Measurements from ENCODE around the gene ISL1. TPM values are rescaled to one million over a fixed set of nuclear protein-coding genes. Genes with fewer than 3 reads are reported as not detected.

Gene ISL1
- not detected for total RNA-seq
- long read RNA-seq, result 0 reads

DNA sequence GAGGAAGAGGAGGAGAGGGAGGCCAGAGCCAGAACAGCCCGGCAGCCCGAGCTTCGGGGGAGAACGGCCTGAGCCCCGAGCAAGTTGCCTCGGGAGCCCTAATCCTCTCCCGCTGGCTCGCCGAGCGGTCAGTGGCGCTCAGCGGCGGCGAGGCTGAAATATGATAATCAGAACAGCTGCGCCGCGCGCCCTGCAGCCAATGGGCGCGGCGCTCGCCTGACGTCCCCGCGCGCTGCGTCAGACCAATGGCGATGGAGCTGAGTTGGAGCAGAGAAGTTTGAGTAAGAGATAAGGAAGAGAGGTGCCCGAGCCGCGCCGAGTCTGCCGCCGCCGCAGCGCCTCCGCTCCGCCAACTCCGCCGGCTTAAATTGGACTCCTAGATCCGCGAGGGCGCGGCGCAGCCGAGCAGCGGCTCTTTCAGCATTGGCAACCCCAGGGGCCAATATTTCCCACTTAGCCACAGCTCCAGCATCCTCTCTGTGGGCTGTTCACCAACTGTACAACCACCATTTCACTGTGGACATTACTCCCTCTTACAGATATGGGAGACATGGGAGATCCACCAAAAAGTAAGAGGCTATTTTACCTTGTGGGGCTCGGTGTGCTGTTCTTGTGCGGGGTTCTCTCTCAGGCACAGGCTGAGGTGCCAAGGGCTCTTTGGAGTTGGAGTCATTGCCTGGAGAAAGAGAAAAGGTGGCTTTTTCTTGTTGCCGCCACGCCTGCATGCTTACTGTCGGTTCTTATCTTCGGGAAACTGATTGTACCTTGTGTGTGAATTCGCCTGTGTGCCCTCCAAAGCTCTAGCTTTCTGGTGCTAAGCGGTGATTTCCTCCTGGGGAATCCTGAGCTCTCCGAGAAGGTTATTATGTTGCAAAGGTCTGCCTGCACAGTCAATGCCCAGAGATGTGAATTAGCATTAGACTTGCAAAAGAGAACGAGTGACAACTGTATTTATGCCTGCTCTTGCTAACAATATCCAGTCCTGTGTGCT, at the start of gene ISL1:
TSS of gene ISL1 (plus strand) at position 318 of the 991 bp plus-strand sequence. CDS start at position 542, 224 bp downstream.
- H3K9me3 ChIP-seq, result no peaks in the 10 kb centered on the region
- DNase-seq, result peak; percentile 74
- H3K4me1 ChIP-seq, result peaks cover 5% of the 10 kb centered on the region
- H3K27ac ChIP-seq, result no peak within 1 kb of the TSS
- intact Hi-C loops (cut with DNase I), result no loop called here
- H3K27me3 ChIP-seq, result peaks cover 97% of the 10 kb centered on the region
- ATAC-seq, result peak; percentile 82
- H3K4me3 ChIP-seq, result peak within 1 kb of the TSS; percentile 34
- TF ChIP-seq, protein P1, sequence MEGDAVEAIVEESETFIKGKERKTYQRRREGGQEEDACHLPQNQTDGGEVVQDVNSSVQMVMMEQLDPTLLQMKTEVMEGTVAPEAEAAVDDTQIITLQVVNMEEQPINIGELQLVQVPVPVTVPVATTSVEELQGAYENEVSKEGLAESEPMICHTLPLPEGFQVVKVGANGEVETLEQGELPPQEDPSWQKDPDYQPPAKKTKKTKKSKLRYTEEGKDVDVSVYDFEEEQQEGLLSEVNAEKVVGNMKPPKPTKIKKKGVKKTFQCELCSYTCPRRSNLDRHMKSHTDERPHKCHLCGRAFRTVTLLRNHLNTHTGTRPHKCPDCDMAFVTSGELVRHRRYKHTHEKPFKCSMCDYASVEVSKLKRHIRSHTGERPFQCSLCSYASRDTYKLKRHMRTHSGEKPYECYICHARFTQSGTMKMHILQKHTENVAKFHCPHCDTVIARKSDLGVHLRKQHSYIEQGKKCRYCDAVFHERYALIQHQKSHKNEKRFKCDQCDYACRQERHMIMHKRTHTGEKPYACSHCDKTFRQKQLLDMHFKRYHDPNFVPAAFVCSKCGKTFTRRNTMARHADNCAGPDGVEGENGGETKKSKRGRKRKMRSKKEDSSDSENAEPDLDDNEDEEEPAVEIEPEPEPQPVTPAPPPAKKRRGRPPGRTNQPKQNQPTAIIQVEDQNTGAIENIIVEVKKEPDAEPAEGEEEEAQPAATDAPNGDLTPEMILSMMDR (IDR thresholded peaks at IDR 0.05), result no peak
- H3K36me3 ChIP-seq, result no peaks in the 10 kb centered on the region

DNA sequence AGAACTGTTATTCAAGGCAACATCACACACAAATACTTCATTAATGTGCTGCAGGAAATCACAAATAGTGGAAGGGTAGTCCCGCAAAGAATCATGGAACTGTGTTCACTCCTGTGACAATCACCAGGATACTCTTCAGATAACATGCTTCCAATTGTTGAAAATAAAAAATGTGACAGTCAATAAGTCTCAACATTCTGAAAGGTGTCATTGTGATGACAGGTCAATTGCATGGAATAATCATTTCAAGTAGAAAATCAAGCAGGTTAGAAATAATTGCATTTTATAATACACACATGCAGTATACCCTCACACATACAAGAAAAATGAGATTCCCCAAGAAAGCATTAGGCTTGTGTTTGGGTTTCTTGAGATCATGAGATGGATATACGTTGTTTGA, 46.4 kb upstream of the ISL1 start:
- H3K27ac ChIP-seq, result no peak overlapping the region
- no peak overlapping the region for H3K4me3 ChIP-seq
- no peaks in the 10 kb centered on the region for H3K4me1 ChIP-seq
- intact Hi-C loops (cut with DNase I), result no loop called here
- no peaks in the 10 kb centered on the region for H3K36me3 ChIP-seq
- DNase-seq (no peak), ATAC-seq (no peak)
- no peaks in the 10 kb centered on the region for H3K27me3 ChIP-seq
- no peaks in the 10 kb centered on the region for H3K9me3 ChIP-seq
- TF ChIP-seq, protein P1 (IDR thresholded peaks at IDR 0.05), result no peak

DNA sequence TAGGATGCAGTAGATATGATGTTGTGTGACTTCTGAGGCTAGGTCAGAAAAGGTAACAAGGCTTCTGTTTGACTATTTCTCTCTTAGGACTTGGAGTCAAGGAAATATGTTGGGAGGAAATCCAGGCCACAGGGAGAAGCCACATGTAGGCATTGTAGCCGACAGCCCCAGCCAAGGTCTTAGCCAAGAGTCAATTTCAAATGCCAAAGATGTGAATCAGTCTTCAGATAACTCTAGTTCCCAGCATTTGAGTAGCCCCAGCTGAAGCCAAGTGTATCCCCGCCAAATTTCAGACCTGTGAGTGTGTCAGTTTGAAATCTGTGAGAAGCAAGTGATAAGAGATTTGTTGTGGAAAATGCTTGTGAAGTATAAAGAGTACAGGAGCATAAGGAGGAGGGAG, 38.1 kb upstream of the ISL1 start:
- no peak for ATAC-seq
- Histone ChIP-seq H3K36me3 (no peaks in the 10 kb centered on the region), H3K9me3 (no peaks in the 10 kb centered on the region), H3K27me3 (no peaks in the 10 kb centered on the region), H3K4me1 (no peaks in the 10 kb centered on the region), H3K27ac (no peak overlapping the region), H3K4me3 (no peak overlapping the region)
- intact Hi-C loops (cut with DNase I), result no loop called here
- DNase-seq, result no peak
- TF ChIP-seq, protein P1 (IDR thresholded peaks at IDR 0.05), result no peak

DNA sequence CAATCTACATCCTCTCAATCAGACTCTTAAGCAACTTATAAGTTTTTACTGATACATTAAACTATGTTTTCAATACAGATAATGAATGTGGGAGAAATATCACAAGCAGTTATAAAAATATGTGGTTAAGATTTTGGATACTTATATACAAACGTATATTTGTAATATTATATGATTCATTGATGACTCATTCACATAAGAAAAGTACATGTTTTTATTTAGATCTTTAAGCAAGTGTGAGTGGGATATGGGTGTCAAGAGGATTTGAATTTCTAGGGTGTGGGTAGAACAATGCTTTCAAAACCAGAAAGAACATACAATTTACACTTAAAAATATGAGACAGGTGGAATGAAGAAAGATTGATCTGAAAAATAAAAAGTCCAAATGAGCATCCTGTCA, 36.1 kb upstream of the ISL1 start:
- ATAC-seq (no peak), DNase-seq (no peak)
- no peaks in the 10 kb centered on the region for H3K9me3 ChIP-seq
- TF ChIP-seq, protein P1 (IDR thresholded peaks at IDR 0.05), result no peak
- H3K27ac ChIP-seq, result no peak overlapping the region
- H3K4me1 ChIP-seq, result no peaks in the 10 kb centered on the region
- no peaks in the 10 kb centered on the region for H3K27me3 ChIP-seq
- H3K36me3 ChIP-seq, result no peaks in the 10 kb centered on the region
- H3K4me3 ChIP-seq, result no peak overlapping the region
- intact Hi-C loops (cut with DNase I), result no loop called here

DNA sequence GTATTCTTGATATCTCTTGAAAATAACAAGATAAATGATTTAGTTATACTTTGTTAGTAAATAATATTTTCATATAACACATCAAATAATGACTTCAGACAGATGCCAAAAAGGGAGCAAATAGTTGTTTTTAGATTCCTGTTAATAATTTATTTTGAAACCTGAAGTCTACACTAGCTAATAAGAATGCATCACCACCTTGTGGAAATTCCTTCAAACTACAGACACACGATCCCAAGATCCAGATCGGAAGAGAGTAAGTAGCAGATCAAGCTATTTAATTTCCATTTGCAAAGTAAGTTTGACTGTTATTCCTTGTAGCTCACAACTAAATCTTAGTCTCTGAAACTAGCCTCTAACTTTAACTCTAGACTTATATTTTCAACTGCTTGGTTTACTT, 35.5 kb upstream of the ISL1 start:
- H3K27me3 ChIP-seq, result no peaks in the 10 kb centered on the region
- intact Hi-C loops (cut with DNase I), result no loop called here
- TF ChIP-seq, protein P1 (IDR thresholded peaks at IDR 0.05), result no peak

More for the DNA sequence above, 35.5 kb upstream of the ISL1 start:
- Histone ChIP-seq H3K9me3 (no peaks in the 10 kb centered on the region), H3K27ac (no peak overlapping the region), H3K36me3 (no peaks in the 10 kb centered on the region), H3K4me3 (no peak overlapping the region), H3K4me1 (no peaks in the 10 kb centered on the region)
- DNase-seq, result no peak
- no peak for ATAC-seq
